SK-N-SH treated with all-trans-retinoic acid at 6 μM for 48 hours (cell line): ENCODE results near the gene COL12A1.

Experiments
- ATAC-seq: fragments of 200-7000 bp; cut with Tn5 transposase; 3 replicates; pipeline ENCODE4 v1.9.1; 2020; ENCODE audit warnings: mild to moderate bottlenecking, moderate library complexity
- ARNTL ChIP-seq: fragments of 450-650 bp; formaldehyde crosslinking; IDR thresholded peaks from 2 replicates; pipeline ENCODE4 v1.5.0; 2020; ENCODE audit warnings: low read depth, mild to moderate bottlenecking, moderate library complexity, borderline replicate concordance
- BACH2 ChIP-seq: fragments of 250-450 bp; sonication (Bioruptor Pico); IDR thresholded peaks from 2 replicates; pipeline ENCODE4 v1.9.0; 2021; ENCODE audit warnings: mild to moderate bottlenecking, borderline replicate concordance
- CSDC2 ChIP-seq: fragments of 250-450 bp; sonication (Bioruptor Pico); IDR thresholded peaks from 2 replicates; pipeline ENCODE4 v1.5.0; 2020; ENCODE audit warnings: mild to moderate bottlenecking, moderate library complexity
- ESRRG ChIP-seq: fragments of 250-450 bp; sonication (Bioruptor Pico); IDR thresholded peaks from 2 replicates; pipeline ENCODE4 v1.6.1; 2021; ENCODE audit warnings: mild to moderate bottlenecking
- GLIS3 ChIP-seq: fragments of 250-450 bp; sonication (Bioruptor Pico); IDR thresholded peaks from 2 replicates; pipeline ENCODE4 v1.5.0; 2020; ENCODE audit warnings: mild to moderate bottlenecking, moderate library complexity
- OSR1 ChIP-seq: fragments of 250-450 bp; sonication (Bioruptor Pico); IDR thresholded peaks from 2 replicates; pipeline ENCODE4 v1.8.0; 2022; ENCODE audit warnings: moderate library complexity, mild to moderate bottlenecking, inconsistent platforms
- SNAI2 ChIP-seq: fragments of 250-450 bp; sonication (Bioruptor Pico); IDR thresholded peaks from 2 replicates; pipeline ENCODE4 v1.5.0; 2020; ENCODE audit warnings: mild to moderate bottlenecking, moderate library complexity
- TCF4 ChIP-seq: fragments of 250-450 bp; sonication (Bioruptor Pico); IDR thresholded peaks from 2 replicates; pipeline ENCODE4 v1.8.0; 2021; ENCODE audit warnings: mild to moderate bottlenecking, moderate library complexity, borderline replicate concordance
- ZC3H10 ChIP-seq: fragments of 250-450 bp; sonication (Bioruptor Pico); IDR thresholded peaks from 2 replicates; pipeline ENCODE4 v1.5.1; 2021; ENCODE audit warnings: mild to moderate bottlenecking, moderate library complexity
- ZFP3 ChIP-seq: fragments of 250-450 bp; sonication (Bioruptor Pico); IDR thresholded peaks from 2 replicates; pipeline ENCODE4 v1.5.0; 2020; ENCODE audit warnings: mild to moderate bottlenecking, moderate library complexity
- ZFP30 ChIP-seq: fragments of 450-650 bp; formaldehyde crosslinking; IDR thresholded peaks from 2 replicates; pipeline ENCODE4 v1.5.0; 2022; ENCODE audit warnings: mild to moderate bottlenecking, moderate library complexity
- ZNF565 ChIP-seq: fragments of 450-650 bp; formaldehyde crosslinking; conservative IDR thresholded peaks from 2 replicates; pipeline ENCODE4 v1.5.0; 2020; ENCODE audit warnings: low read depth, mild to moderate bottlenecking, moderate library complexity
- ZNF70 ChIP-seq: fragments of 450-650 bp; formaldehyde crosslinking; IDR thresholded peaks from 2 replicates; pipeline ENCODE4 v1.5.0; 2020; ENCODE audit warnings: mild to moderate bottlenecking, moderate library complexity
- ZNF8 ChIP-seq: fragments of 450-650 bp; formaldehyde crosslinking; IDR thresholded peaks from 2 replicates; pipeline ENCODE4 v1.5.0; 2020; ENCODE audit warnings: mild to moderate bottlenecking, moderate library complexity
- TF ChIP-seq, protein P1 (sequence below): fragments of 250-450 bp; sonication (Bioruptor Pico); IDR thresholded peaks from 2 replicates; pipeline ENCODE4 v1.8.0; 2021; ENCODE audit warnings: low read depth, mild to moderate bottlenecking, moderate library complexity, borderline replicate concordance
- TF ChIP-seq, protein P2 (sequence below): fragments of 250-450 bp; sonication (Bioruptor Pico); IDR thresholded peaks from 2 replicates; pipeline ENCODE4 v1.5.0; 2020; ENCODE audit warnings: mild to moderate bottlenecking, moderate library complexity
- TF ChIP-seq, protein P3 (sequence below): fragments of 250-450 bp; sonication (Bioruptor Pico); IDR thresholded peaks from 2 replicates; pipeline ENCODE4 v1.8.0; 2020; ENCODE audit warnings: mild to moderate bottlenecking, moderate library complexity, borderline replicate concordance
- TF ChIP-seq, protein P4 (sequence below): fragments of 250-450 bp; sonication (Bioruptor Pico); IDR thresholded peaks from 2 replicates; pipeline ENCODE4 v1.5.1; 2020; ENCODE audit warnings: low read depth, mild to moderate bottlenecking, moderate library complexity

Gene COL12A1

DNA sequence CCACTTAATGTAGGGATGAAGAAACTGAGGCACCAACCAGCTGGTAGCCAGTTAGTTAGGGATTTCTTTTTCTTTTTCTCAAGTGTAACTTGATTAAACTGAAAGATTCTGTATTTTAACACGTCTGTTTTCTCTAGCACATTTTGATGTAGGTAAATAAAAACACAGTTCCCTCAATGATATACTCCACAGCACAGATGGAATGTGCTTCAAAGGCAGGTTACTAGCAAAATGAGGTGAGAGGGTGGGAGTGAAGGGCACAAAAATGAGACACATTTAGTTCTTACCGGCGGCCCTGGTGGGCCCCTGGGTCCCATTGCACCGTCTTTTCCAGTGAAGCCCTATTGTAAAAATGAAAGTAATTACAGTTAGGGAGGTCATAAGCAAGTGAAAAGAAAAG, 108.9 kb downstream of the COL12A1 start:
- TF ChIP-seq, protein P1, sequence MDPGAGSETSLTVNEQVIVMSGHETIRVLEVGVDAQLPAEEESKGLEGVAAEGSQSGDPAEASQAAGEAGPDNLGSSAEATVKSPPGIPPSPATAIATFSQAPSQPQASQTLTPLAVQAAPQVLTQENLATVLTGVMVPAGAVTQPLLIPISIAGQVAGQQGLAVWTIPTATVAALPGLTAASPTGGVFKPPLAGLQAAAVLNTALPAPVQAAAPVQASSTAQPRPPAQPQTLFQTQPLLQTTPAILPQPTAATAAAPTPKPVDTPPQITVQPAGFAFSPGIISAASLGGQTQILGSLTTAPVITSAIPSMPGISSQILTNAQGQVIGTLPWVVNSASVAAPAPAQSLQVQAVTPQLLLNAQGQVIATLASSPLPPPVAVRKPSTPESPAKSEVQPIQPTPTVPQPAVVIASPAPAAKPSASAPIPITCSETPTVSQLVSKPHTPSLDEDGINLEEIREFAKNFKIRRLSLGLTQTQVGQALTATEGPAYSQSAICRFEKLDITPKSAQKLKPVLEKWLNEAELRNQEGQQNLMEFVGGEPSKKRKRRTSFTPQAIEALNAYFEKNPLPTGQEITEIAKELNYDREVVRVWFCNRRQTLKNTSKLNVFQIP (CRISPR knock-in tag), result no peak
- TF ChIP-seq BACH2, result no peak
- TF ChIP-seq ZNF70 (CRISPR knock-in tag), result no peak
- TF ChIP-seq ZNF565 (CRISPR knock-in tag), result no peak
- no peak for TF ChIP-seq OSR1 (CRISPR knock-in tag)
- TF ChIP-seq, protein P2, sequence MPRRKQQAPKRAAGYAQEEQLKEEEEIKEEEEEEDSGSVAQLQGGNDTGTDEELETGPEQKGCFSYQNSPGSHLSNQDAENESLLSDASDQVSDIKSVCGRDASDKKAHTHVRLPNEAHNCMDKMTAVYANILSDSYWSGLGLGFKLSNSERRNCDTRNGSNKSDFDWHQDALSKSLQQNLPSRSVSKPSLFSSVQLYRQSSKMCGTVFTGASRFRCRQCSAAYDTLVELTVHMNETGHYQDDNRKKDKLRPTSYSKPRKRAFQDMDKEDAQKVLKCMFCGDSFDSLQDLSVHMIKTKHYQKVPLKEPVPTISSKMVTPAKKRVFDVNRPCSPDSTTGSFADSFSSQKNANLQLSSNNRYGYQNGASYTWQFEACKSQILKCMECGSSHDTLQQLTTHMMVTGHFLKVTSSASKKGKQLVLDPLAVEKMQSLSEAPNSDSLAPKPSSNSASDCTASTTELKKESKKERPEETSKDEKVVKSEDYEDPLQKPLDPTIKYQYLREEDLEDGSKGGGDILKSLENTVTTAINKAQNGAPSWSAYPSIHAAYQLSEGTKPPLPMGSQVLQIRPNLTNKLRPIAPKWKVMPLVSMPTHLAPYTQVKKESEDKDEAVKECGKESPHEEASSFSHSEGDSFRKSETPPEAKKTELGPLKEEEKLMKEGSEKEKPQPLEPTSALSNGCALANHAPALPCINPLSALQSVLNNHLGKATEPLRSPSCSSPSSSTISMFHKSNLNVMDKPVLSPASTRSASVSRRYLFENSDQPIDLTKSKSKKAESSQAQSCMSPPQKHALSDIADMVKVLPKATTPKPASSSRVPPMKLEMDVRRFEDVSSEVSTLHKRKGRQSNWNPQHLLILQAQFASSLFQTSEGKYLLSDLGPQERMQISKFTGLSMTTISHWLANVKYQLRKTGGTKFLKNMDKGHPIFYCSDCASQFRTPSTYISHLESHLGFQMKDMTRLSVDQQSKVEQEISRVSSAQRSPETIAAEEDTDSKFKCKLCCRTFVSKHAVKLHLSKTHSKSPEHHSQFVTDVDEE, result no peak
- TF ChIP-seq ESRRG (CRISPR knock-in tag), result no peak
- TF ChIP-seq GLIS3 (CRISPR knock-in tag), result no peak
- TF ChIP-seq, protein P3, sequence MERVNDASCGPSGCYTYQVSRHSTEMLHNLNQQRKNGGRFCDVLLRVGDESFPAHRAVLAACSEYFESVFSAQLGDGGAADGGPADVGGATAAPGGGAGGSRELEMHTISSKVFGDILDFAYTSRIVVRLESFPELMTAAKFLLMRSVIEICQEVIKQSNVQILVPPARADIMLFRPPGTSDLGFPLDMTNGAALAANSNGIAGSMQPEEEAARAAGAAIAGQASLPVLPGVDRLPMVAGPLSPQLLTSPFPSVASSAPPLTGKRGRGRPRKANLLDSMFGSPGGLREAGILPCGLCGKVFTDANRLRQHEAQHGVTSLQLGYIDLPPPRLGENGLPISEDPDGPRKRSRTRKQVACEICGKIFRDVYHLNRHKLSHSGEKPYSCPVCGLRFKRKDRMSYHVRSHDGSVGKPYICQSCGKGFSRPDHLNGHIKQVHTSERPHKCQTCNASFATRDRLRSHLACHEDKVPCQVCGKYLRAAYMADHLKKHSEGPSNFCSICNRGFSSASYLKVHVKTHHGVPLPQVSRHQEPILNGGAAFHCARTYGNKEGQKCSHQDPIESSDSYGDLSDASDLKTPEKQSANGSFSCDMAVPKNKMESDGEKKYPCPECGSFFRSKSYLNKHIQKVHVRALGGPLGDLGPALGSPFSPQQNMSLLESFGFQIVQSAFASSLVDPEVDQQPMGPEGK, result no peak
- TF ChIP-seq, protein P4, sequence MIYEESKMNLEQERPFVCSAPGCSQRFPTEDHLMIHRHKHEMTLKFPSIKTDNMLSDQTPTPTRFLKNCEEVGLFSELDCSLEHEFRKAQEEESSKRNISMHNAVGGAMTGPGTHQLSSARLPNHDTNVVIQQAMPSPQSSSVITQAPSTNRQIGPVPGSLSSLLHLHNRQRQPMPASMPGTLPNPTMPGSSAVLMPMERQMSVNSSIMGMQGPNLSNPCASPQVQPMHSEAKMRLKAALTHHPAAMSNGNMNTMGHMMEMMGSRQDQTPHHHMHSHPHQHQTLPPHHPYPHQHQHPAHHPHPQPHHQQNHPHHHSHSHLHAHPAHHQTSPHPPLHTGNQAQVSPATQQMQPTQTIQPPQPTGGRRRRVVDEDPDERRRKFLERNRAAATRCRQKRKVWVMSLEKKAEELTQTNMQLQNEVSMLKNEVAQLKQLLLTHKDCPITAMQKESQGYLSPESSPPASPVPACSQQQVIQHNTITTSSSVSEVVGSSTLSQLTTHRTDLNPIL (CRISPR knock-in tag), result no peak
- no peak for TF ChIP-seq TCF4 (CRISPR knock-in tag)
- no peak for TF ChIP-seq ARNTL (CRISPR knock-in tag)
- TF ChIP-seq ZFP3 (CRISPR knock-in tag), result no peak
- TF ChIP-seq ZC3H10 (CRISPR knock-in tag), result no peak
- no peak for TF ChIP-seq CSDC2
- TF ChIP-seq ZFP30 (CRISPR knock-in tag), result no peak
- no peak for TF ChIP-seq SNAI2 (CRISPR knock-in tag)
- no peak for TF ChIP-seq ZNF8 (CRISPR knock-in tag)
- no peak for ATAC-seq

DNA sequence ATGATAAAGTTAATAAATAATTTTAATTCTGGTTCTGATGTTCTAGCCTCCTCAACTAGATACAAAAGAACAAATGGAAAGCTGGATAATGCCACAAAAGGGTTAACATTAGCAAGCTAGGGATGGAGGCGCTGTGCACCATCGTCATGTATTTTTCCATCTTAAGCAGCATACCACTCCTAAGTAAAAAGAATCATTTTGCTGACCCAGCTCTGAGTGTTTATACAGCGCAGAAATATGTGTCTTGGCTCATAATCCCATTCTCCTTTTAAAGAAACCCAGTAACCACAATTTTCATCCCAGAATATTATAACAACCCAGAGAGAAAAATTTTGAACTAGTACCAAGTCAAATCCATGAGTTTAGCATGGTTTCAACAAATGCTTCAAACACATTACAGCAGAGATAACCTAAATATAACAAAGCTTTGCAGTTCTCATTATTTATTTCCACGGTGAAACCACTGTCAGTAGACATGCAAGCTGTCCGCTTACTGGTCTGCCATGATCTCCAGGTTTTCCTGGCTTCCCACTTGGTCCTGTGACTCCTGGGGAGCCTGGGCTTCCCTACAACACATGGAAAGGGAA, 111.1 kb downstream of the COL12A1 start:
- TF ChIP-seq ZFP3 (CRISPR knock-in tag) (no peak), BACH2 (no peak), ESRRG (CRISPR knock-in tag) (no peak), TCF4 (CRISPR knock-in tag) (no peak), OSR1 (CRISPR knock-in tag) (no peak), ZNF70 (CRISPR knock-in tag) (no peak), SNAI2 (CRISPR knock-in tag) (no peak), ZFP30 (CRISPR knock-in tag) (no peak), GLIS3 (CRISPR knock-in tag) (no peak)
- TF ChIP-seq, protein P3, result no peak
- TF ChIP-seq, protein P1 (CRISPR knock-in tag), result no peak

More for the DNA sequence above, 111.1 kb downstream of the COL12A1 start:
- no peak for ATAC-seq
